ENCODE measurements around the gene KCNAB1.

Gene KCNAB1

DNA sequence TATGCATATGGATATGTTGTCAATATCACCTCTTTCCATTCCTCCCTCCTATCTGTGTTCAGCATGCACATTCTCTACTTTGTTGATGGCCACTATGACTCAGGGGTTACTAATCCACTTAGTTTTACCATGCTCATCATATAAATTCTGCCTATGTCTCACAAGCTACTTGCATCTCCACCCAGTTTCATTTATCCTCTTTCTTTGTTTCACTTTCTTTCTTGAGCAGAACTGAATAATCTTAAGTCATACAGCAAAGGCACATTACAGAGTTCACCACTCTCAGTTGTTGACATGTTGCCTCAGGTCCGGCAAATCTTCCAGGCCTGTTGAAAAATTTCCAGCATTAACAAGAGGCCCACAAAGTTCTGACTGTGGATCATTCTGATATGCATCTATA is 363.0 kb downstream of the KCNAB1 start:
- no peak for DNase-seq (ENCODE audit: low read depth in 2 of 2, low spot score in 1 of 2)

DNA sequence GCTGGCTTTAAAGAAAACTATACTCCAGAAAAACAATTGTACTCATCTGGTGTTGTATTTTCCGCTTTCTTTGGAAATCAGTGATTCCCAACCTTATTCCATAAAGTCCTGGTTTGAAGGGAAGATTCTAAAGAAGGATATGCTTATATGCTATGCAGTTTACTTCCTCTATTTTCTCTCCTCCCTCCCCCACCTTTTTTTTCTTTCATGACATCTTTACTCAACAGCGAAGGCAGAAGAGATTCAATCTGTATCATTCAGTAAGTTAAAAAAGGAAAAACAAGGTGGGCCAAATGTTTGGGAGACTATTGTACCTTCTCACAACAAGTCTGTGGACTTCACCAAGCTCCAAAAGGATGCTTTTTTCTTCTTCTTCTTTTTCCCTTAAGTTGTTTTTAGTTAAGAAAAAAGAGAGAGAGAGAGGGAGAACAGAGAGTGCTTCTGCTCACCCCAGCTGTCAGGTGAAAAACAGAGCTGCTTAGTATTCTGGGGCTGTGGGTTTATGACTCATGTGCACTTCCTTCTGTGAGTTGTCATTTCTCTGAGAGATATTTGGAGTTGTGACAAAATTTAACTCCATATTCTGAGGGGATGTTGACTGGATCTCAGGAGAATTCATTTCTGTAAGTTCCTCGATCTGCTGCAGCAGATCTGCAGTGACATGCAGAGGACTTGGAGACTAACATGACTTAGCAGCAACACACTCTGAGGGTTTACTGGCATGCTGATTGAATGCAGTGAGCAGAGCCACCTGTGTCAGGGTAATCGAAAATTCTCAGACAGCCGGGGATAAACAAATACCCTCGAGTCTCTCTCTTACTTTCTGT is 363.8 kb downstream of the KCNAB1 start:
- peak in 1 of 2 donors; percentile 15 for DNase-seq (ENCODE audit: low read depth in 2 of 2, low spot score in 1 of 2)

DNA sequence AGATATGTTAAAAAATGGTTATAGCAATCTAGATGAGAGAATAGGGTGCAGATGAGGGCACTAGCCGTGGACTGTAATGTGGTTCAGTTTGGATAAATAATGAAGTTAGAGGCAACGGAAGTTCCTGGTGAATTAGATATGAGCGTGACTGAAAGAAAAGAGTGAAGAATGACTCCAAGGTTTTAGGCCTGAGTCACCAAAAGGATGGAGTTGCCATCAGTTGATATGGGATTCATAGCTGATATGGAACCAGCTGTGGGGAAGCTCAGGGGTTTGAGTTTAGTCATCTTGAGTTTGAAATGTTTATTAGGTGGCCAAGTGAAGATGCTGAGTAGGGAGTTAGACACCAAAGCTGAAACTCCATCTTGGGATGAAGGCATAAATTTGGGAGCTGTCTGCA is 368.4 kb downstream of the KCNAB1 start:
- no peak for DNase-seq (ENCODE audit: low read depth in 2 of 2, low spot score in 1 of 2)

DNA sequence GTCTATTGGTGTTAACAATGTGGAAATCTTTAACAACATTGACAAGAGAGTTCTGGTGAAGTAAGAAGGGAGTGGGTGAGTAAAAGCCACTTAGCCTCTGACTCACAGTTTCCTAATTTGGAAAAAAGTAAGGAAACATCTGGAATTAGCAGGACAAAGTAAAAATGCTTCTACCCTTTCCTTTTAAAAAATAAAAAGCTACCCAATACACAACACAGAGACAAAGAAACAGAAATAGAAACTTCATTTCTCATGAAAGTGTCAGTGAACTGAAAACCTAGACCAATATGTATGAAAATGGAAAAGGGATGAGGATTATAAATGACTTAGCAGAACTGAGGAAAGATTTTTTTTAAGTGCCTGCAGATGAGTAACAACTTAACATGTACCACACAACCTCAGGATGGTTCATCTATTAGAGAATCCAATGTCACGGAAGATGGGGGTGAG is 369.1 kb downstream of the KCNAB1 start:
- DNase-seq (ENCODE audit: low read depth in 2 of 2, low spot score in 1 of 2): no peak

DNA sequence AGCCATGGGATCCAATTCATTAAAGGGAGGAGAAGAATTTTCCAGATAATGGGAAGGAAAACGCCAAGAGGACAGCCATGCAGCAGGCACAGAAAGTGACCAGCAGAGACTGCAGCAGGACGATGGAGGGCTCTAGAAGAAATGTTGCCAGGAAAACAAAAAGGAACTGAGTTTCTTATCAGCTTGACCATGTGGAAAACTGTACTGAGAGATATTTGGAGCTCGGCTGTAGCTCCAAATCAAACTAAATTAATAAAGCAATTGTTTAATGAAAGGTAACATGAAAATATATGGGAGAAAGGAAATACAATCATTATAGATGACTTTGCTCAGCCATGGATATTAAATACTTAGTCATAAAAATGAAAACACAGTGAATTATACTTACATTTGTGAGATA is 370.8 kb downstream of the KCNAB1 start:
- no peak for DNase-seq (ENCODE audit: low read depth in 2 of 2, low spot score in 1 of 2)

DNA sequence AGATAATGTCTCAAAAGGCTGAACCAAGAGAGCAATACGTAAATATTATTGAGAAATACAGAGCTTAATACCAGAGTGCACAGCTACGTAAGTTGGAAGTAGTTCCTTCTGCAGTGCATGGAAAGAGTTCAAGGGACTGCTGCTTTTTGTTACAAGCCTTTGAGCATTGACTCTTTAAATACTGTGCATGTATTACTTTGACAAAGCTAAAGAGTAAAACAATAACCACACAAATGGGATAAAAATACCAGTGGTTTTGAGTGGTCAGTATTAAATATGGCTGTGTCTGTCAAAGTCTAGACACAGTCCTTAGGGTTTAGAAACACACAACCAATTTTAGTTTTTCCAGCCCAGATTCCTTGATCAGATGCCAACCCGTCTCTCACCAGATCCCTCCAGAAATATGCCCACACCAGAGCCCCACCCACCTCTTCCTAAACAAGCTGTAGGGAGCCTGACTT is 372.5 kb downstream of the KCNAB1 start:
- no peak for DNase-seq (ENCODE audit: low read depth in 2 of 2, low spot score in 1 of 2)

DNA sequence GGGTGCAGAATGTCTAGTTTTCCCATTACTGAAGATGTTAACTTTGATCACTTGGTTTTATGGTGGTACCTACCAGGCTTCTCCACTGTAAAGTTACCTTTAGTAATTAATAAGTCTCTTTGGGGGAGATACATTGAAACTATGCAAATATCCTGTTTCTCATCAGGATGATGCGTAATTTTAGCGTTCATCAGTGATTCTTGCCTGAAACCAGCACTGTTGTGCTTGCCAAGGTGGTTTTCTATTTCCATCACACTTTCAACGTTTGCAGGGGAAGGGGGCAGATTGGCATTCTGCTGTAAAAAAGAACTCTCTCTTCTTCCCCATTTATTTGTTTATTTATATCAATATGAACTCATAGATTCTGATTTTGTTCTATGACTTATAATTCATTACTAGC is 373.5 kb downstream of the KCNAB1 start:
- no peak for DNase-seq (ENCODE audit: low read depth in 2 of 2, low spot score in 1 of 2)

DNA sequence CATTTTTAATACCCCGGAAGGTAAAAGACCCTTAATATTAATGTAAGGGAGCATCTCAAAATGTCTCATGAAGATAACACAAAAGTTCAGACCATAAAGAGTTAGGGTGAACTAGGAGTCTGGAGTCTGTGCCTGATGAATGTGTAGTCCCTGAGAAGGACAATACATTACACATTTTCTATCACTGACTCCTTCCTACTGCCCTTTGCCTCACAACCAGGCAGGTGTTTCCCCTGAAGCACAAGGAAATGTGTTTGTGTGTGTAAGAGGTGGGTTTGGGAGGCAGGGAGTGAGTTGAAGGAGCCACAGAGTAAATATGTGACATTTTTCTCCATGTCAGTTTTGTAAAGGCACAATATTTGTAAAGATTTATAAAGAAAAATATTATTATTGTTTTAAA is 375.4 kb downstream of the KCNAB1 start:
- DNase-seq (ENCODE audit: low read depth in 2 of 2, low spot score in 1 of 2): no peak

DNA sequence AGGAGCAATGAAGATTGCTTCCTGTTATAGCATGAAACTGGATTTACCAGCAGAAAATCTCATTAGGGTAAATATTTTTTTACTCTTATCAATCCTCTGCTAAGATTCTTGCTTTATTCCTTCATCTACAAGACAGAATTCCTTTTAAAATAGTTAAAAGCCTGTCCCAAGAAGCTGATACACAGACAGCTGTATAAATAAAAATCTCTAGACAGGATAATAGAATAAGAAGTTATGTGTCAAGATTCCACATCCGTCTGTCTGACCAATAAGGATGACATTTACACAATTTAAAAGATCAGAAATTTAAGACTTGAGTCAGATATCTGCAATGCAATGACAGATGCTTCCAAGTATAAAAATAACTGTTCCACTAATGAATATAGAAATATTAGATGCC is 376.9 kb downstream of the KCNAB1 start:
- no peak for DNase-seq (ENCODE audit: low read depth in 2 of 2, low spot score in 1 of 2)

DNA sequence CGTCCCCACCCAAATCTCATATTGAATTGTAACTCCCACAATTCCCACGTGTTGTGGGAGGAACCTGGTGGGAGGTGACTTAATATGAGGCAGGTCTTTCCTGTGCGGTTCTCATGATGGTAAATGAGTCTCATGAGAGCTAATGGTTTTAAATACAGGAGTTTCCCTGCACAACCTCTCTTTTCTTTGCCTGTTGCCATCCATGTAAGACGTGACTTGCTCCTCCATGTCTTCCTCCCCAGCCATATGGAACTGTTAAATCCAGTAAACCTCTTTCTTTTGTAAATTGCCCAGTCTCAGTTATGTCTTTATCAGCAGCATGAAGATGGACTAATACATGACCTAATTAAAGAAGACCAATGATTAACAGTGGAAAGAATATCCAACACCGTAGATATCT is 377.9 kb downstream of the KCNAB1 start:
- no peak for DNase-seq (ENCODE audit: low read depth in 2 of 2, low spot score in 1 of 2)

DNA sequence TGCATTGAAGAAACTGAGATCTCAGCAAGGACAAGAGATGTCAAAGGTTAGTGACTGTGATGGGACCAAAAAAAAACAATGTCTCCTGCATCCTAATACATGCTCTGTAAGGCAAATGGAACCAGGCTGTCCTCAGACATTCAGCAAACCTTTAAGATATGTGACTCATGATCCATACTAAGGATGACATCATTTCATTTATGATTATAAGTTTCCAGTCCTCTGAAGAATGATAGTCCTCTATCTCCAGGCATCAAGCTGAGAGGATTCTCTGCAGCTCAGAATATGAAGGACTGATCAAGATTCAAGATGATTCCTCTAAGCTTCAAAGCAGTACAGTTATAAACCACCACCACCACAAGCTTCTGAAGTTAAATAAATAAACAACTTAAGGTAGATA is 386.9 kb downstream of the KCNAB1 start:
- no peak for DNase-seq (ENCODE audit: low read depth in 2 of 2, low spot score in 1 of 2)

DNA sequence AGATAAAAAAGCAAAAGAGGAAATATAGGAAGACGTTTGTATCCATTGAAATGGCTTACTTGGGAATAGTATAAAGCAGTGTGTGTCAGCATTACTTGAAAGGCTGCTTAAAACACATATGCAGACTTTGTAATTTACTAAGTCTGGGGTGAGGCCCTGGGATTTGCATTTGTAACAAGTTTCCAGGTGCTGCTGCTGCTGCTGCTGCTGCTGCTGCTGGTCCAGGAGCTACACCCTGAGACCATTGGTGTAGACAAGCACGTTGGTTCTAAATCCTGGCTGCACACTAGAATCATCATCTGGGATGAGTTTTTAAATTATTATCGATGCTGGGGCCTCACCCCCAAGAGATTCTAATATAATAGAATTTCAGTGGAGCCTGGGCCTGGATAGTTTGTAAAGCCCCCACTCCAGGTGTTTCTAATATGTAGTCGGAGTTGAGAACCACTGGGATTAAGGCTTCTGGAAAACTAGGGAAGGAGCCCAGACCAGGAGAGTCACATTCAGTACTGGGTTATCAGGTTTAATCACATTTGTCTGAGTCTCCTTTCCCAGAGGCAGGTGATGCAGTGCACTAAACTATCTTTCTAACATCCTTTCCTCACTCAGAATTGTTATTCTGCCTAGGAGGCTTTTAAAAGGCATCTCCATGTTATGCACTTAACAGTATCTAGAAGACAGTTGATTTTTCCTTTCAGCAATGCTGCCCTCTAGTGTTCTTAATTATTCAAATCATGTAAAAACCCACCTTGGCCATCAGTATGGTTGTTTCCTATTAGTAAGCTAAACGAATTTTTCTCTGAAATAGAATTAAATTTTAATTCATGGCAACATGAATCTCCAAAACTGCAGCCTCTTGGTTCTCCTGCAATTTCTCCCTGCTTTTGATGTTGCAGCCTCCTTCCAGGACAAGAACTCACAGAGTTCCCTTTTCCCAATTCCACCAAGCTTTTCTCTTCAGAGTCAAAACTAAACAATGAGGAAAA is 389.1 kb downstream of the KCNAB1 start:
- no peak for DNase-seq (ENCODE audit: low read depth in 2 of 2, low spot score in 1 of 2)

DNA sequence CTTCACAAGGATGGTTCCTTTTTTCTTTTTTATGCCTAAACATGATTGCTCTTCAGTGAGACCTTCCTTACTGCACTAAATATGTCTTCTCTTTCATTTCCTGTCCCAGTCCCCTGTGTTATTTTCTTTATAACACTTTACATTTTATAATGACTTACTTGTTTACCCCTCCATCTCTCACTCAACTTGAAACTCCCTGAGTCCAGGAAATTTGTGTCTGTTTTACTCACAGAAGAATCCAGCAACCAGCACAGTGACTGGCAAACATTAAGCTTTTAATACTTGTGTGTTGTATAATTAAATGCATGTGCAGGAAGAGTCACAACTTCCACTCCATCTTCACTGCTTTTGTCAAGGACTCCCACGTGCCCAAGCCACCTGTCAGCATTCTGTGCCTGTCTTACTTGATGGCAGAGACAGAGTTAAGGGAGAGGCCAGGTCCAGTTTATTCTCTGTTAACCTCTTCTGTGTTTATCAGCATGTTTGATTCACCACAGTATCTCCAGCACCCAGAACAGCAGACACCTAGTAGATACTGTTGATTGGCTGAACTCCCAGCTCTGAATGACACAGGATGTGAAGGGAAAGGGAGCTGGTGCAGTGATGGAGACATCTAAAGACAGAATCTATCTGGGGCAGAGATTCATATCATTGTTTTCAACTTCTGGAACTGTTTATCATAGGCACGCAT is 391.8 kb downstream of the KCNAB1 start:
- DNase-seq (ENCODE audit: low read depth in 2 of 2, low spot score in 1 of 2): no peak

DNA sequence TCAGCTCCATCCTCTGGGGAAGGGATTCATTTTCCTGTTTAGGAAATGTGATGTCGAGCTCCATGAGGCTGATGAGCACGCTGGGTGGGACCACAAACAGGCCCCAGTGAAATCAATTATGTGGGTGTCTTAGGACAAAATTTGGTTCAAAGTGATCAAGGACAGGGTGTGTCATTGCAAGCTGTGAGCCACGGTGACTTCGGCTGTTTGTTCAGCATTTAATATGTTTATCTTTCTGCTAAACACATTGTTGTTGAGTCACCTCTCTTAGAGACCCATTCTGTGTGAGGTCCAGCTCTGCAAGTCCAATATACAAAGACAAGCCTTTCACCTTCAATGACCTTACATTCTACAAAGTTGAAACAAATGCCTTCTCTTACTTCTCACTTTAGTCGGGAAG is 393.2 kb downstream of the KCNAB1 start:
- no peak for DNase-seq (ENCODE audit: low read depth in 2 of 2, low spot score in 1 of 2)

DNA sequence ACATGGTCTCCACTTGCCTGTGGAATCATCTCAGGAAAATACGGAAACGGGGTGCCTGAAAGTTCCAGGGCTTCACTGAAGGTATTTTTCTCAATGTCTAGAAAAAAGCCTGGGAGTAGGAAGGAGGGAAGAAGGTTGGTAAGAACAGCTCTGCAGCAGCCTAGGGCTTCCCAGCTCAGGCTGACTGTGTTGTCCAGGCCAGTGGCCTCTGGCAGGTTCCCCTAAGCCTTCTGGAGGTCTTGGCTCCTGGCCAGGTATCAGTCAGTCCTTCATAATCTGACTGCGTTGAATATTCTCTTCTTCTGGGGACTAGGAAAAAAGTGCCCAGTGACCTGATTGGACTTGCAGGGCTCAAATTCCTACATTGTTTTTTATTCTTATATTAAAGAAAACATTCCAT is 395.9 kb downstream of the KCNAB1 start:
- DNase-seq (ENCODE audit: low read depth in 2 of 2, low spot score in 1 of 2): no peak

DNA sequence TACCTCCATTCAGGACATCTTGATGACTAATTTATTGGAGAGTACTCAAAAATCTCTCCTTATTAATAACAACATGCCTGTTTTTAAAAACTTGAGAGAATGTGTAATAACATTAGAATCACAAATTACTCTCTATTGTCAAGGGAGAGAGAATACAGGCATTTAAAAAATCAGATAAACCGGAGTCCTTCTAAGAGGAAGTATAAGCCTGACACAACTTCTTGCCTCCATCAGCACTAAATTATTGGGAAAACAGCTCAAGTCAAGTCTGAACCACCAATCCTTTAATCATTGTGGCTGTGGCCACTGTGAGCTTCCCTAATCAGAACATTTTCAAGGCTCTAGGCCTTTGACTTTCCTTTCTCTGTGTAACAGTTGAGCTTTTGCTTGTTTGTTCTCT is 396.6 kb downstream of the KCNAB1 start:
- DNase-seq (ENCODE audit: low read depth in 2 of 2, low spot score in 1 of 2): no peak

DNA sequence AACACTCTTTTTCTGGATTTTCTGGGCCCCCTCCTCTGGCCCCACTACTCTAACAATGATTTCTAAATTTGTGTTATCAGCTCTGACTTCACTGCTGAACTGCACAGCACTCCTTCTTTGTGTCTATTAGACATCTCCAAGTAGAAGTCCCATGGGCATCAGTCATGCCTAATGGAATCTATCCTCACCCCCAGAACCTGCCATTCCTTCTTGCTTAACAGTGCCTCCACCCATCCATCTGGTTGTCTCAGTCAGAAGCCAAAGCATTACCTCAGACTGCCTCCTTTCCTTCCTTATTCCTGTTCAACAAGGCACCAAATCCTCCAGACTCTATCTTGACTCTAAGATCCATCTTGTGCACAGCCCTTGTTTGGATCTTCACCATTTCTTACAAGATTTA is 398.3 kb downstream of the KCNAB1 start:
- DNase-seq (ENCODE audit: low read depth in 2 of 2, low spot score in 1 of 2): no peak

DNA sequence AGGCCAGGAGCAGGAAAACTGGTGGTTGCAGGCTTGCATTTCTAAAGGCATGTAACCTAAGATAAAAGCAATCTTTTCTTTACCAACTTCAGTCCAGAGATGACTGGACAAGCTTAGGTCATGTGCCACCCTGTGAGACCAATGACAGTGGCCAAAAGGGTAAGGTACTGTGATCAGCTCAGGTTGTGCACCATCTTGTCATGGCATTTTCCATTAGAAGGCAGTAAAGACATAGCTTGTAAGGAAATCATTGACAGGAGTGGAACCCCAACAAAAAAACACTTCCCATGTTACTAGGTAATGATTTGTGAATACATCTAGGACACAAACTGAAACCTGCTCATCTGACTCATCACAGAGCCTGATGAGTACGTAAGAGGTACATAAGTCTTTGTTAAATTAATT is 399.4 kb downstream of the KCNAB1 start:
- DNase-seq (ENCODE audit: low read depth in 2 of 2, low spot score in 1 of 2): no peak

DNA sequence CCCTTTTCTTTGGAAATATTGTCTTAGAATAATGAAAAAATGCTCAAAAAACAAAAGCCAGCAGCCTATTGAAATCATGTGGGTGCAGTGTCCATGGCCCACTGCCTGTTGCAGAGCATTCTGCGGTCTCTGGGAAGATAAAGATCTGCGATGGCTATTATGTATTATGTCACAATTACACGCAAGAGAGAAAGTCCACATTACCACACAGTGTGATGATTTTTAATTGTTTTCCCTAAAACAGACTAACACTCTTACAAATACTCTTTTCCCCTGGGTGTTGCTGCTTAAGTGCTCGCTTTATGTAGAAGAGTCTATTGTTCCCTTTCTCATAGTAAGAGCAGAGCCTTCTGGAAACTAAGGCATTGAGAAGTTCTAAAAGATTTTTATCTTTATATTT is 402.3 kb downstream of the KCNAB1 start:
- DNase-seq (ENCODE audit: low read depth in 2 of 2, low spot score in 1 of 2): no peak

DNA sequence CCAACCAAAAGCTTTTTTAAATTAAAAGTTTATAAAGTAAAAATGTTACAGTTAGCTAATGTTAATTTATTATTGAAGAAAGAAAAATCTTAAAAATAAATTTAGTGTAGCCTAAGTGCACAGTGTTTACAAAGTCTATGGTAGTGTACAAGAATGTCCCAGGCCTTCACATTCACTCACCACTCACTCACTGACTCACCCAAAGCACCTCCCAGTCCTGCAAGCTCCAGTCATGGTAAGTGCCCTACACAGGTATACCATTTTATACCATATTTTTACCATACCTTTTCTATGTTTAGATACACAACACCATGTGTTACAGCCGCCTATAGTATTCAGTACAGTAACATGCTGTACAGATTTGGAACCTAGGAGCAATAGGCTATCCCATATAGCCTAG is 405.4 kb downstream of the KCNAB1 start:
- DNase-seq (ENCODE audit: low read depth in 2 of 2, low spot score in 1 of 2): no peak

DNA sequence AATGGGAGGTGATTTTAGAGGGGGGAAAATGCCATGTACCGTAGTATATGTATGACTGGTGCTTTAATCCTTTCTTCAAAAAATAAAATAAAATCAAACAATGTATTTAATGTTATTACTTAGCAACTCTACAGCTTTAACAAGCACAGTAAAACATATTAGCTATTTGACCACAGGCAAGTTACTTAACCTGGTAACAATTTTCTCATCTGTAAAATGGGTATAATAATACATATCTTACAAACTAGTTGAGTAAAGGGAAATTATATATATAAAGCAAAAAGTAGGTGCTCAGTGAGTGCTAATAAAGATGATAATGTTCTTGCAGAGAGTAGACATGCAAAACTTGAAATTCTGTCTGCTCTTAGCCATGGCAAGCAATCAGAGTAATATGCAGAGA is 406.7 kb downstream of the KCNAB1 start:
- no peak for DNase-seq (ENCODE audit: low read depth in 2 of 2, low spot score in 1 of 2)
